ENCODE results near the gene NPTN. TPM values are rescaled to one million over a fixed set of nuclear protein-coding genes. Genes with fewer than 3 reads are reported as not detected.

NPTN gene
- total RNA-seq, 1 experiment from 2014 or later = 164 TPM

DNA sequence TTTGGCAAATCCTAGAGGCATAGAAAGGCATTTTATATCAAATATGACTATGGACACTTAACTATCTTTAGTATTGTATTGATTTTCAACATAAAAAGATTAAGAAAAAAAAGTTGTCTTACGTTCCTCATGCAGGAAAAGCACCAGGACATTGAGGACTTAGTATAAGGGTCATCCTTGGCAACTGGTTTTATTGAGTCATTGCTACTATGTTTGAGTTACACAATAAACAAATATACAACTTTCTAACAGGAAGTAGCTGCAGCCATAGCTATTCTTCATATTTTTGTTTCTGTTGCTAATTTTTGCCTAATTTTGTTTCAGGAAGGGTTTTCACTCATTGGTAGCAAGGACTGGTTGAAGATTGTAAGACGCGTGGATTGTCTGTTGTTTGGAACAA lies 93.0 kb downstream of the NPTN start:
- H4K20me1 ChIP-seq (ENCODE audit: low read length) = no peaks in the 10 kb centered on the region
- no peaks in the 10 kb centered on the region for H3K9me2 ChIP-seq (replicated peaks; ENCODE audit: low read length)
- no peak overlapping the region for H2AFZ ChIP-seq (ENCODE audit: low read length)
- ATAC-seq (no peak), DNase-seq (peak; percentile 51)
- TF ChIP-seq EZH2 (IDR thresholded peaks at IDR 0.05; ENCODE audit: low read length, unreplicated experiment) (no peak), CTCF (conservative IDR thresholded peaks at IDR 0.05; ENCODE audit: low read depth, low read length) (no peak), EZH2phosphoT487 (IDR thresholded peaks at IDR 0.05; ENCODE audit: borderline replicate concordance, low read length) (no peak)
- H3K27ac ChIP-seq (ENCODE audit: low read length) = no peak overlapping the region
- ChIA-PET CTCF (no interaction called here), POLR2A (ENCODE audit: unreplicated experiment) (no interaction called here)
- no peaks in the 10 kb centered on the region for H3F3A ChIP-seq (ENCODE audit: low read length, unreplicated experiment)
- H3K79me2 ChIP-seq (ENCODE audit: low read length) = no peaks in the 10 kb centered on the region
- H3K4me3 ChIP-seq (ENCODE audit: low read length) = no peak overlapping the region
- no peak overlapping the region for H3K9ac ChIP-seq (ENCODE audit: low read length)
- H3K9me3 ChIP-seq (ENCODE audit: low read length) = no peaks in the 10 kb centered on the region
- H3K36me3 ChIP-seq (ENCODE audit: low read depth, low read length) = no peaks in the 10 kb centered on the region
- BruUV-seq (replicated peaks) = no TSS peak
- intact Hi-C loops (cut with micrococcal nuclease) = no loop called here
- 0 out of 2 replicates have a peak overlapping the region, but pooled peaks have one; percentile 17 for H3K4me2 ChIP-seq (ENCODE audit: low read length)
- H3K27me3 ChIP-seq (ENCODE audit: low read length) = no peaks in the 10 kb centered on the region
- H3K4me1 ChIP-seq (ENCODE audit: insufficient read depth, low read length) = peaks cover 14% of the 10 kb centered on the region

- Histone ChIP-seq H3K9me3 (ENCODE audit: low read length) (no peaks in the 10 kb centered on the region), H4K20me1 (ENCODE audit: low read length) (no peaks in the 10 kb centered on the region), H3K9me2 (replicated peaks; ENCODE audit: low read length) (no peaks in the 10 kb centered on the region), H3K27me3 (ENCODE audit: low read length) (no peaks in the 10 kb centered on the region), H3K27ac (ENCODE audit: low read length) (no peak overlapping the region), H3K4me2 (ENCODE audit: low read length) (peak overlapping the region; percentile 28), H3F3A (ENCODE audit: low read length, unreplicated experiment) (no peaks in the 10 kb centered on the region), H3K36me3 (ENCODE audit: low read depth, low read length) (no peaks in the 10 kb centered on the region), H2AFZ (ENCODE audit: low read length) (no peak overlapping the region), H3K4me3 (ENCODE audit: low read length) (no peak overlapping the region), H3K9ac (ENCODE audit: low read length) (no peak overlapping the region), H3K79me2 (ENCODE audit: low read length) (no peaks in the 10 kb centered on the region), H3K4me1 (ENCODE audit: insufficient read depth, low read length) (peaks cover 14% of the 10 kb centered on the region)
- CTCF ChIA-PET = interaction anchor here (0.7 kb wide), 1 partner anchor 21 kb away, joined by 16 read pairs; no protein-coding TSS in a partner anchor
- intact Hi-C loops (cut with micrococcal nuclease) = no loop called here
- no TSS peak for BruUV-seq (replicated peaks)
- DNase-seq (no peak), ATAC-seq (no peak)
- POLR2A ChIA-PET (ENCODE audit: unreplicated experiment) = no interaction called here
- no peak for TF ChIP-seq CTCF (conservative IDR thresholded peaks at IDR 0.05; ENCODE audit: low read depth, low read length)
- no peak for TF ChIP-seq EZH2 (IDR thresholded peaks at IDR 0.05; ENCODE audit: low read length, unreplicated experiment)
- TF ChIP-seq EZH2phosphoT487 (IDR thresholded peaks at IDR 0.05; ENCODE audit: borderline replicate concordance, low read length) = no peak
These were observed 93.7 kb downstream of the NPTN start for GRCh38 chr15:73539212-73540128.

All from PC-3 (cell line).